Progenitor cell of endocrine pancreas (in vitro differentiated cells): ENCODE measurements around the gene TACC3. TPM values are rescaled to one million over a fixed set of nuclear protein-coding genes. Genes with fewer than 3 reads are reported as not detected.

Experiments used
- DNase-seq: peaks from one replicate; pipeline ENCODE4 v3.0.0; 2021; ENCODE audit warnings: low spot score; ENCODE audit not compliant: unreplicated experiment
- H3K27ac Mint-ChIP-seq: 2 replicates; pipeline ENCODE4 v1.8.0; 2021; ENCODE audit warnings: mild to moderate bottlenecking, moderate library complexity, mixed read lengths
- H3K27me3 Mint-ChIP-seq: 2 replicates; pipeline ENCODE4 v1.8.0; 2021; ENCODE audit warnings: mixed read lengths
- H3K36me3 Mint-ChIP-seq: 2 replicates; pipeline ENCODE4 v1.8.0; 2022; ENCODE audit warnings: mixed read lengths; ENCODE audit not compliant: insufficient read depth
- H3K4me1 Mint-ChIP-seq: 2 replicates; pipeline ENCODE4 v1.8.0; 2021; ENCODE audit warnings: low read depth, mixed read lengths
- H3K4me3 Mint-ChIP-seq: 2 replicates; pipeline ENCODE4 v1.8.0; 2021; ENCODE audit warnings: low read depth, mild to moderate bottlenecking, moderate library complexity, mixed read lengths
- H3K9me3 Mint-ChIP-seq: 2 replicates; pipeline ENCODE4 v1.8.0; 2021; ENCODE audit warnings: low read depth, mixed read lengths
- total RNA-seq: library from RNA; stranded (reverse); gene quantifications from 2 replicates; pipeline ENCODE4 v1.2.1, GENCODE V29; 2021
- TF ChIP-seq, protein P1 (sequence below): fragments of 200-600 bp; sonication (generic); IDR thresholded peaks from one replicate; pipeline ENCODE4 v1.5.0; 2021; ENCODE audit warnings: antibody characterized with exemption, mild to moderate bottlenecking; ENCODE audit not compliant: unreplicated experiment

The TACC3 gene
- total RNA-seq, 1 donor from 2014 or later, result 56.2 TPM

DNA sequence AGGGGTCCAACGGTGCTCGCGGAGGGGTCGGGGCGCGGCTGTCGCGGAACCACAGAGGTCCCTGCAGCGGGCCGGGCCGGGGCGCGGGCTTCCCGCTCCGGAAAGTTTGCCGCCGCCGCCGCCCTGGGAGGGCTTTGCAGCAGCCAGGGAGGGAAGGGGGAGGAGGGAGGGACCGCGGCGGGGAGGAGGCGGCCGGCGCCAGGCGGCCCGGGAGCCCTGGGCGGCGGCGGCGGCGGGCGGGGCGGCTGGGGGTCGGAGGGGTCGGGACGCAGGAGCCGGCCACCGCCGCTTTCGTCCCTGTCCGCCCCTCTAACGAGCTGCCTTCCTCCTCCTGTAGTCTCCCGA is 72.1 kb downstream of the TACC3 start:
- Mint-ChIP-seq H3K27ac (no peak overlapping the region), H3K27me3 (peaks cover 12% of the 10 kb centered on the region), H3K4me1 (peaks cover 12% of the 10 kb centered on the region), H3K9me3 (no peaks in the 10 kb centered on the region), H3K4me3 (no peak overlapping the region), H3K36me3 (no peaks in the 10 kb centered on the region)
- TF ChIP-seq, protein P1, sequence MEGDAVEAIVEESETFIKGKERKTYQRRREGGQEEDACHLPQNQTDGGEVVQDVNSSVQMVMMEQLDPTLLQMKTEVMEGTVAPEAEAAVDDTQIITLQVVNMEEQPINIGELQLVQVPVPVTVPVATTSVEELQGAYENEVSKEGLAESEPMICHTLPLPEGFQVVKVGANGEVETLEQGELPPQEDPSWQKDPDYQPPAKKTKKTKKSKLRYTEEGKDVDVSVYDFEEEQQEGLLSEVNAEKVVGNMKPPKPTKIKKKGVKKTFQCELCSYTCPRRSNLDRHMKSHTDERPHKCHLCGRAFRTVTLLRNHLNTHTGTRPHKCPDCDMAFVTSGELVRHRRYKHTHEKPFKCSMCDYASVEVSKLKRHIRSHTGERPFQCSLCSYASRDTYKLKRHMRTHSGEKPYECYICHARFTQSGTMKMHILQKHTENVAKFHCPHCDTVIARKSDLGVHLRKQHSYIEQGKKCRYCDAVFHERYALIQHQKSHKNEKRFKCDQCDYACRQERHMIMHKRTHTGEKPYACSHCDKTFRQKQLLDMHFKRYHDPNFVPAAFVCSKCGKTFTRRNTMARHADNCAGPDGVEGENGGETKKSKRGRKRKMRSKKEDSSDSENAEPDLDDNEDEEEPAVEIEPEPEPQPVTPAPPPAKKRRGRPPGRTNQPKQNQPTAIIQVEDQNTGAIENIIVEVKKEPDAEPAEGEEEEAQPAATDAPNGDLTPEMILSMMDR, result no peak
- DNase-seq, result no peak

DNA sequence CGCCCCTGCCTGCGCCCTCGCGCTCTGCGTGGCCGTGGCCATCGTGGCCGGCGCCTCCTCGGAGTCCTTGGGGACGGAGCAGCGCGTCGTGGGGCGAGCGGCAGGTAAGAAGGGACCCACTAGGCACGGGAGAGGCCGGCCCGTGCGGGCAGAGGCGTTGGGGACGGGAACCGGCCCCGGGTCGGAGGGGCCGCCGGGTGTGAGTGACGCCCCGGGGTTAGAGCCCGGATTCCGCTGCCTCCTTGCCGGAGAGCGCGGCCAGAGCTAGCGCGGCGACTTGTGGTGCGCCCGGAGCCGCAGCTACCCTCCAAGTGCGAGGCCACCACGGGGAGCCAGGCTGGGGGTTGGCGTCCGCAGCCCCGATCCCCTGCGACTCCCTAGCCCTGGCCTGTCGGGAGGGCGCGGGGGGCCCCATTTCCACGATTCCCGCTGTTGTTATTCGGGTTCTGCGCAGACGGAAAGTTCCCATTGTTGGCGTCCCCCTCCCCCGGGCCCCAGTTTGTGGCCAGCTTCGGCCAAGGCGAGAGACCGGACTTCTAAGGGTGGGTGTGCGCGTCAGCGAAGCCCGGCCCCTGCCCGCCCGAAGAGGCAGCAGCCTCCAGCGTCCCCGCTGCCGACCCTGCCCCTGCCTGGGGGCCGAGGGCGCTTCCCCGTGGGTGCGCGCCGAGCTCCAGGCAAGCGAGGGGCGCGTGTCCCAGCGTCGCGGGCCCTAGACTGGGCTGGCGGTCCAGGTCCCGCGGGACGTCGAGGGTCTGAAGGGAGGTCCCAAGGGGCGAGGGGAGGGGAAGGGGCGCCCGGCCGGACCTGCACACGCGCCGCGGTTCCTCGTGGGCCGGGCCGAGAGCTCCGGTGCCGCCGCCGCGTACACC is 72.9 kb downstream of the TACC3 start:
- H3K27me3 Mint-ChIP-seq, result peaks cover 12% of the 10 kb centered on the region
- TF ChIP-seq, protein P1, result no peak
- H3K4me3 Mint-ChIP-seq, result peak overlapping the region; percentile 78
- H3K36me3 Mint-ChIP-seq, result peaks cover 2% of the 10 kb centered on the region
- H3K27ac Mint-ChIP-seq, result no peak overlapping the region
- DNase-seq, result no peak
- H3K9me3 Mint-ChIP-seq, result no peaks in the 10 kb centered on the region
- peaks cover 12% of the 10 kb centered on the region for H3K4me1 Mint-ChIP-seq

Other genes starting within 250 kb of the TACC3 start
- 2.4 and 3.0 TPM in 2 replicates for gene FAM53A, start 37.2 kb upstream of the TACC3 start, total RNA-seq
- 54.3 and 56.5 TPM in 2 replicates for gene SLBP, start 9.2 kb upstream of the TACC3 start, total RNA-seq
- 29.9 and 30.0 TPM in 2 replicates for gene TMEM129, start 198 bp upstream of the TACC3 start, total RNA-seq
- 169 and 185 TPM in 2 replicates for gene FGFR3, start 71.8 kb downstream of the TACC3 start, total RNA-seq
- gene LETM1, start 134.6 kb downstream of the TACC3 start, total RNA-seq, result 46.1 and 51.2 TPM in 2 replicates
- gene NSD2, start 149.9 kb downstream of the TACC3 start, total RNA-seq, result 212 and 214 TPM in 2 replicates